Measurements from ENCODE around the gene TANC1. TPM values are rescaled to one million over a fixed set of nuclear protein-coding genes. Genes with fewer than 3 reads are reported as not detected.
A peak's percentile ranks its signal among the peaks of the same experiment; 100 is the strongest.

TANC1 gene
- total RNA-seq, 6 experiments from 2014 or later = 4.0 to 12.7 (median 11.3) TPM

GRCh38 chr2:159226608-159227385 is 258.4 kb downstream of the TANC1 start:
- H3K4me3 ChIP-seq = no peak overlapping the region

GRCh38 chr2:159227467-159227866 is 259.0 kb downstream of the TANC1 start:
- intact Hi-C loops (cut with DNase I) = no loop called here
- H3K36me3 ChIP-seq = peaks cover 0 to 40% (median 3%) of the 10 kb centered on the region in 4 donors
- no peak for DNase-seq
- WGBS (ENCODE audit: insufficient coverage, low coverage, low lambda C conversion rate, missing lambda C conversion rate) = 46% methylated on average over 3 of the region's 3 CpGs
- TF ChIP-seq, protein P1, sequence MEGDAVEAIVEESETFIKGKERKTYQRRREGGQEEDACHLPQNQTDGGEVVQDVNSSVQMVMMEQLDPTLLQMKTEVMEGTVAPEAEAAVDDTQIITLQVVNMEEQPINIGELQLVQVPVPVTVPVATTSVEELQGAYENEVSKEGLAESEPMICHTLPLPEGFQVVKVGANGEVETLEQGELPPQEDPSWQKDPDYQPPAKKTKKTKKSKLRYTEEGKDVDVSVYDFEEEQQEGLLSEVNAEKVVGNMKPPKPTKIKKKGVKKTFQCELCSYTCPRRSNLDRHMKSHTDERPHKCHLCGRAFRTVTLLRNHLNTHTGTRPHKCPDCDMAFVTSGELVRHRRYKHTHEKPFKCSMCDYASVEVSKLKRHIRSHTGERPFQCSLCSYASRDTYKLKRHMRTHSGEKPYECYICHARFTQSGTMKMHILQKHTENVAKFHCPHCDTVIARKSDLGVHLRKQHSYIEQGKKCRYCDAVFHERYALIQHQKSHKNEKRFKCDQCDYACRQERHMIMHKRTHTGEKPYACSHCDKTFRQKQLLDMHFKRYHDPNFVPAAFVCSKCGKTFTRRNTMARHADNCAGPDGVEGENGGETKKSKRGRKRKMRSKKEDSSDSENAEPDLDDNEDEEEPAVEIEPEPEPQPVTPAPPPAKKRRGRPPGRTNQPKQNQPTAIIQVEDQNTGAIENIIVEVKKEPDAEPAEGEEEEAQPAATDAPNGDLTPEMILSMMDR (IDR thresholded peaks at IDR 0.05) = no peak
- TF ChIP-seq POLR2A (IDR thresholded peaks at IDR 0.05) = no peak
- no peaks in the 10 kb centered on the region for H3K9me3 ChIP-seq
- H3K4me1 ChIP-seq = no peaks in the 10 kb centered on the region
- H3K4me3 ChIP-seq = no peak overlapping the region
- peak in 1 of 4 donors; percentile 24 for ATAC-seq
- no peaks in the 10 kb centered on the region for H3K27me3 ChIP-seq
- H3K27ac ChIP-seq = no peak overlapping the region

More at GRCh38 chr2:159226608-159227385, 258.4 kb downstream of the TANC1 start:
- no peak for ATAC-seq
- no peaks in the 10 kb centered on the region for H3K9me3 ChIP-seq
- no peaks in the 10 kb centered on the region for H3K4me1 ChIP-seq
- H3K36me3 ChIP-seq = peaks cover 0 to 40% (median 4%) of the 10 kb centered on the region in 4 donors
- TF ChIP-seq, protein P1 (IDR thresholded peaks at IDR 0.05) = no peak
- TF ChIP-seq POLR2A (IDR thresholded peaks at IDR 0.05) = no peak
- H3K27ac ChIP-seq = no peak overlapping the region
- intact Hi-C loops (cut with DNase I) = no loop called here
- DNase-seq = no peak
- no peaks in the 10 kb centered on the region for H3K27me3 ChIP-seq

DNA sequence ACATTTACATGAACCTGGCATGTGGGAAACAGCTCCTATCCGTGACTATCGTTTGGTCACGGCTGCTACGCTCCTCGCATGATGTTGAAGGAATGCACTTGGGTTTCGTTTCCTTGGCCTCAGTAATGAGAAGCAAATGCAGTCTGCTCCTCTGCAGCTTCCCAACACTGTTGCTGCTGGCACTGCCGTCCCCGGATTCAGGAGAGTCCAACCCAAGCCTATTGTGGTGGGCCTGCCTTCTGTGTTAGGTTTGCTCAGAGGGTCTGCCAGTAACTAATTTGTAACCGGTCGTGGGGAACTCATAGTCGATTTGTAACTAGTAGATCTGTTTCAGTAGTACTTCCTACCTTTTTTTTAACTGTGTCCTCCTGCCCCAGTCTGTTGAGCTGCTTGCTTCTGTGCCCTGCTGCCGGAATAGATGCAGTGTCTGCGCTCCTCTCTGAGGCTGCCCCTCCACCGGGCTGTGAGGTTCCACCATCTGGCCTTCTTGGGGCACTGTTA is 259.7 kb downstream of the TANC1 start:
- no peak for ATAC-seq
- Histone ChIP-seq H3K4me3 (no peak overlapping the region), H3K9me3 (no peaks in the 10 kb centered on the region), H3K36me3 (peaks cover 0 to 40% (median 3%) of the 10 kb centered on the region in 4 donors), H3K4me1 (no peaks in the 10 kb centered on the region), H3K27ac (no peak overlapping the region), H3K27me3 (no peaks in the 10 kb centered on the region)
- TF ChIP-seq POLR2A (IDR thresholded peaks at IDR 0.05) = no peak
- TF ChIP-seq, protein P1 (IDR thresholded peaks at IDR 0.05) = no peak
- intact Hi-C loops (cut with DNase I) = no loop called here
- DNase-seq = no peak
- 96% methylated on average over 13 of the region's 14 CpGs for WGBS (ENCODE audit: insufficient coverage, low coverage, low lambda C conversion rate, missing lambda C conversion rate)

- H3K4me1 ChIP-seq = no peaks in the 10 kb centered on the region
- 90% methylated on average over 9 of the region's 15 CpGs for WGBS (ENCODE audit: insufficient coverage, low coverage, low lambda C conversion rate, missing lambda C conversion rate)
- no peak overlapping the region for H3K4me3 ChIP-seq
- intact Hi-C loops (cut with DNase I) = no loop called here
- H3K9me3 ChIP-seq = no peaks in the 10 kb centered on the region
- H3K36me3 ChIP-seq = peaks cover 0 to 33% (median 3%) of the 10 kb centered on the region in 4 donors
- H3K27ac ChIP-seq = no peak overlapping the region
- no peak for DNase-seq
- no peak for ATAC-seq
- no peaks in the 10 kb centered on the region for H3K27me3 ChIP-seq
- TF ChIP-seq, protein P1 (IDR thresholded peaks at IDR 0.05) = no peak
- TF ChIP-seq POLR2A (IDR thresholded peaks at IDR 0.05) = no peak
Measured at GRCh38 chr2:159229476-159230144, 261.2 kb downstream of the TANC1 start.

All from right lobe of liver (tissue), 6 donors.